8988T (cell line): ENCODE results near the gene FSIP1.

Experiments
- DNase-seq: peaks from one replicate; pipeline ENCODE4 v3.0.0; 2011

Gene FSIP1

DNA sequence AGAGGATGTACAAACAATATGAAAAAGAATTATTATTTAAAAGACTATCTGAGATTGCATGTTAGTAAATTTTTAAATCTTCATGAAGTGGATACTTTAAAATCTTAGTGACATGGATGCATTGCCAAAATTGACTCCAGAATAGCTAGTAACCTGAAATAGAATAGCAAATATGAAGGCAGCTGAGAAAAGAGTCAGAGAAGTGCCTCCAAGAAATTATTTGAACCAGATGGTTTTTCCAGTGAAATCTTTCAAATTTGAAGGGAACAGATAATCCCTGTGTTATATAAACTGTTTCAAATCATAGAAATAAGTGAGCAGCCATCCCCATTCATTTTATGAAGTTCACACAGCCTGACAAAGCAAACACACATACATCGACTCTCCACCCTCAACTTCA is 29.6 kb downstream of the FSIP1 start:
- DNase-seq, result no peak

- DNase-seq, result no peak
Observed at GRCh38 chr15:39752246-39752645, 30.4 kb downstream of the FSIP1 start.

GRCh38 chr15:39748276-39748675 is 34.4 kb downstream of the FSIP1 start:
- DNase-seq, result no peak

DNA sequence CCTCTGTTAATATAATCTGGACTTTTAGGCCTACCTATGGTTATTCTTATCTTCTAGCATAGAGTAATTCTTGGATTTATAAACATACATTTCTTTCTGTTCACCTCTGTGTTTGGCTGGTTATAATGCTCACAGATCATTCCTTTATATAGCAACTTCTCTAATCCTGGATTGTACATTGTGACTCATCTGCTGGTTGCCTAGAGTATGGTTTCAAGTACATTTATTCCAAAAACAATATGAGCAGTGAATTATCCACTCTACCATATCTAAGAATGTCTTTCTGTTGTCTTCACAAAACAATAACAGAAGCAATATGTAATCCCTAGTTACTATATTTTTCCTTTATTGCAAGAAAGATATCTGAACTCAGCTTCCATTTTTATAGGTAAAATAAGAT is 35.3 kb downstream of the FSIP1 start:
- DNase-seq, result no peak

- DNase-seq, result no peak
Observed at GRCh38 chr15:39746714-39747276, 35.8 kb downstream of the FSIP1 start.

DNA sequence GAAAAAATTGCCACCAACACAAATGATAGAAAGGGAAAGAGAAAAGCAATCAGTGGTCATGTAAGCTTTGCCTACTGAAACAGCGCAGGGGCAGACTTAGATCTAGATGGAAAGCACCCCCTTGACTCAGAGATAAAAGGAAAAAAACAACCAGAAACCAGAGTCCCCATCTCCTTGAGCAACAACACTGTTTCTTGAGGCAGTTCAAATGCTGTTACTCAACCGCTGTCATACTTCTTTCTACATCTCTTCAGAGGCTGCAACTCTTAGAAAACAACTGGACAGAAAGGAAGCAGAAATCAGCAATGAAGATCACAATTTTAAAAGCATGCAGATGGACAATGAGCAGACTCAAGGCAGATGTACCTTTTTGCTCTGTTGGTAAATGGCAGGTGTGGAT is 36.5 kb downstream of the FSIP1 start:
- DNase-seq, result no peak

GRCh38 chr15:39745415-39745814 is 37.2 kb downstream of the FSIP1 start:
- no peak for DNase-seq

GRCh38 chr15:39744334-39745103 is 38.1 kb downstream of the FSIP1 start:
- no peak for DNase-seq

GRCh38 chr15:39743611-39744010 is 39.0 kb downstream of the FSIP1 start:
- DNase-seq, result no peak

DNA sequence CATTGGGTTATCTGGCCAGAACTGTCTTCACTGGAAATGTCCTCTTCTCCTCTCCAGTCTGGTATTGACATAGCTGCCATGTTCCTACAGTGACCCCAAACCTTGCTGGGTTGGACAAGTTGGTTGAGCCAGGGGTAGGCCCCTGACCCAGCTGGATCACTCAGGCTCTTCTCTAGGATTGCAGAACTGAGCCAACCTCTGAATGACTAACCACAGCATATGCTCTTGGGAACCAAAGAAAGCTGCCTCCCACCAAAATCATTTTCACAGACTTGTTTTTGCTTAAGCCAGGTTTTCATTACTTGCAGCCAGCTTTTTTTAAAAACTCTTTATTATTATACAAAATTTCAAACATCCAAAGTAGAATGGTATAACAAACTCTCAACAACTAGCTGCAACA is 41.4 kb downstream of the FSIP1 start:
- DNase-seq, result no peak

GRCh38 chr15:39738998-39739397 is 43.6 kb downstream of the FSIP1 start:
- DNase-seq, result no peak

DNA sequence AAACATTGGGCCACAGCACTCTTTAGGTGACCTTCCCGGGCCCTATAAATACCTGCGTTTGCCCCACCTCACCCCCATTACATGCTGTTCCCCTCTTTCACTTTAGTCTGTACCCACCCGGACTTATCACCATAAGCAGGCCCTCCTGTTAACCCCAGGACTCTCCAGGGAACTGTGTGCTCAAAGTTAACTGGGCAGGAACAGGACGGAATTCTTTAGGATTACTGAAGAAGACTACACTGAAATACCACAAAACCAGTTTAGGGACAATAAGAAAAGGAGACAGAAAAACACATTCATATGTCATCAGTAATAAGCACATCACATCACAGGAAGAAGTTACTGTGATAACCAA is 45.5 kb downstream of the FSIP1 start:
- DNase-seq, result no peak

GRCh38 chr15:39736412-39737195 is 46.0 kb downstream of the FSIP1 start:
- no peak for DNase-seq

DNA sequence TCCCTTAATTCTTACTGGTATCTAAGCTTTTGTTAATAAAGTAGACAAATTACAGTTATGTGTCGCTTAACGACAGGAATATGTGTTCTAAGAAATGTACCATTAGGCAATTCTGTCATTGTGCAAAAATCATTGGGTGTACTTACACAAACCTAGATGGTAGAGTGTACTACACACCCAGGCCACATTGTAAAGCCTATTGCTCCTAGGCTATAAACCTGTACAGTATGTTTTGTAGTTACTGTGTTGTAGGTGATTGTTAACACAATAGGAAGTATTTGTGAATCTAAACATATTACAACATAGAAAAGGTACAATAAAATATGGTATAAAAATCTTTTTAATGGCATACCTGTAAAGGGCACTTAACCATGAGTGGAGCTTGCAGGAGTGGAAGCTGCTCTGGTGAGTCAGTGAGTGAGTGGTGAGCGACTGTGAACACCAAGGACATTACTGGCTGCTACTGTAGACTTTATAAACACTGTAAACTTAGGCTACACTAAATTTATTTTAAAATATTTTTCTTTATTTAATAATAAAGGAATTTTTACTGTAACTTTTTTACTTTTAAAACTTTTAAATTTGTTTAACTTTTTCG is 47.4 kb downstream of the FSIP1 start:
- no peak for DNase-seq

DNA sequence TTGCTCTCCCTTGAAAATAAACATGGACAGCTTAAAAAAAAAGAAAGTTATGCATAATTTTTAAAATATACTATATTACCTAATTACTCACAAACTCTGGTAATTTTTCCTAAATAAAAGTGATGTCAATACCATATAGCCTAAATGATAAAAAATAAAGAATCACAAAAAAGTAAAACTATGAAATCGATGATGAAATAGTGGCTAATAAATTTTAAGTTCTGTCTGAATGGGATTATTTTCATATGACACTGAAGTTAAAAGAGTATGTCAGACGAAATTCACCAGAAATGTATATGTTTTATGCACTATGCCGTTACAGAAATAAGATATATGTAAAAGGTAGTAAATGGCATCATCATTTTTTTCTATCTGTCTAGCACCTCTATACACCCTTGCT is 51.4 kb downstream of the FSIP1 start:
- DNase-seq, result no peak

- no peak for DNase-seq
Observed at GRCh38 chr15:39730552-39730951, 52.1 kb downstream of the FSIP1 start.

DNA sequence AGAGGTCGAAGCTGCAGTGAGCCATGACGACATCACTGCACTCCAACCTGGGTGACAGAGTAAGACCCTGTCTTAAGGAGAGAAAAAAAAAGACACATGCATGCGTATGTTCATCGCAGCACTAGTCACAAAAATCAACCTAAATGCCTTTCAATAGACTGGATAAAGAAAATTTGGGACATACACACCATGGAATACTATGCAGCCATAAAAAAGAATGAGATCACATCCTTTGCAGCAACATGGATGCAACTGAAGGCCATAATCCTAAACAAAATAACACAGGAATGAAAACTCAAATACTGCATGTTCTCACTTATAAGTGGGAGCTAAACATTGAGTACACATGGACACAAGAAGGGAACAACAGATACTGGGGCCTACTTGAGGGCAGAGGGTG is 53.1 kb downstream of the FSIP1 start:
- DNase-seq, result no peak

DNA sequence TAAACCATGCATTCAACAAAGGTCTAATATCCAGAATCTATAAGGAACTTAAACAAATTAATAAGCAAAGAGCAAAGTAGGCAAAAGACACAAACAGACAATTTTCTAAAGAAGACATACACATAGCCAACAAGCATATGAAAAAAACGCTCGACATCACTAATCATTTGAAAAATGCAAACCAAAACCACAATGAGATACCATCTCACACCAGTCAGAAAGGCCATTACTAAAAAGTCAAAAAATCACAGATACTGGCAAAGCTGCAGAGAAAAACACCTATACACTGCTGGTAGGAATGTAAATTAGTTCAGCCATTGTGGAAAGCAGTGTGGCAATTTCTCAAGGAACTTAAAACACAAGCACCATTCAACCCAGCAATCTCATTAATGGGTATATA is 53.8 kb downstream of the FSIP1 start:
- DNase-seq, result no peak

- no peak for DNase-seq
Observed at GRCh38 chr15:39721893-39722292, 60.7 kb downstream of the FSIP1 start.

DNA sequence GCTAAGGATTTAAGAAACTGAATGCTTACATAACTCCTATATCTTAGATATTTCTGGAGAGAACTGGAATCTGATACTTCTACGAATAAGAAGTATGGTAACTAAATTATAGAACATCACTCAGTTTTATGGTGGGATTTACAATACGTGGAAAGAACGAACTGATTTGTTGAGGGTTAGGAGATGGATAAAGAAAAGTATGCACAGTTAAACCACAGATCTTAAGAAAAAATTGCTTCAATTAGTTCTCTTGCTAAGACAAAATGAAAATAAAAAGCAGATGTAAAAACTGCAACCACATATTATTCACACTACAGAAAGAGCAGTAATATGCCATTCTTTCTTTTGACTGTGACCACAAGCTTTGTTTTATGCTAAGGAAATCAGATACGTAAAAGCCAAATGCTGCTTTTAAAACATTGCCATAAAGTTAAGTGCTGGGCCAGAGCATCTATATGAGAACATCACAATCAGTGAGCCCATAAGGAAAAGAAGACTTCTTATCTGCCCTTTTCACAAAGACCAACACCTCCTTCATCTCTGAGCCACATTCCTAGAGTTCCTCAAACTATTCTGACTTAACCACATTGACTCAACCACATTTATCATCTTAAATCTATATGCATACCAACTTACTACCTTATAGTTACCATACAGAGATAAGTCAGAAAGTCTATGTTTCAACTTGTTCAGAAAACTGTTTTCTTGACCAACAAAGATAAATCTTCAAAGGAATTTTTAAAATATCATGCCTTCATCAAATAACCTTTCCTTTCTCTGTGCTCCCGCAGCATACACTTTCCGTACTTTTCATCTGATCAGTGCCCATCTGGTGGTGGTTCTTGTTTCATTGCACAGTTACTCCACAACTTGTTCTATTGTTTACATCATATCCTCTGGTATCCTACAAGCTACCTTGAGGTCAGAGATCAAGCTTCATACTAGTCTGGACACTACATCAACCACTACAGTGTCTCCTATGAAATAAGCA is 61.7 kb downstream of the FSIP1 start:
- no peak for DNase-seq

DNA sequence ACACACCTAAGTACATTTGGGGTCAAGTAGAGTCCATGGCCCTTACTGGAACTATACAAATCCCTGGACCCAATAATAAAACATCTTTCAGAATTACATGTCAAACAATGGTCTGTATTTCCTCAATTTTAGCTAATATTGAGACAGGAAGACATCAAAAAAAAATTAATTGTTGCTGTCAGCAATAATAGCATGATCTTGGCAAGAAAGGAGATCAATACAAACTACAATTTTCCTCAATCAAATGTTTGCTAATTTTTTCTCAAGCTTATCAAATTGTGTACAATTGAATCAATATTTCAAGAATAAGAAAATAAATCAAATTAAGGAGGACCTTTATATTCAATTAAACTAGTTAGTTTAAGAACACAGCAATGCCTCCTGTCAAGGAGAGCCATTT is 62.6 kb downstream of the FSIP1 start:
- DNase-seq, result no peak

DNA sequence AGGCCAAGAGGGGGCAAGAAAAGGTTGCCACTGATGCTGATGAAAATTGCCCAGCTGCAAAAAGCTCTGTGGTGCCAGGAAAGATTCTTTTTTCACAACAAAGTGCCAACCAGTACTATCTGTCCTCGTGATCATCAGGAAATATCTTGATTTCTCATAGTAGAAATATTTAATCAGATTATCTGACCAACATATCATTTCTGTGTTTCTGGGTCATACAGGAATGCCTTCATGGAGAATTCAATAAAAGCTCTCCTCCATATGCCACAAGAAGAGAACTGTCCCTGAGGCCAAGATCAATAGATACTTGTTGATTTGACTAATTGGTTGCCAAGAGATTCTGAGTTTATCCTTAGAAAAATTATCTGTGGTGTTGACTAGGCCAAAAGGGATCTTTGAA is 63.5 kb downstream of the FSIP1 start:
- no peak for DNase-seq

GRCh38 chr15:39717134-39717533 is 65.5 kb downstream of the FSIP1 start:
- DNase-seq, result no peak
